ENCODE data around the gene JAZF1.

GRCh38 chr7:27929127-27929526 lies 251.5 kb downstream of the JAZF1 start:
- TF ChIP-seq CTCF (conservative IDR thresholded peaks at IDR 0.05; ENCODE audit: low read depth, low read length) (no peak), EZH2 (IDR thresholded peaks at IDR 0.05; ENCODE audit: borderline replicate concordance, low read depth, low read length, poor library complexity, severe bottlenecking) (no peak)
